ENCODE data around the gene C6orf47.

The C6orf47 gene

GRCh38 chr6:31636698-31637596 is 23.6 kb downstream of the C6orf47 start:
- no peak for DNase-seq (ENCODE audit: low read depth in 2 of 2)

- no peak for DNase-seq (ENCODE audit: low read depth in 2 of 2)
These were observed 25.5 kb downstream of the C6orf47 start for GRCh38 chr6:31634969-31635575.

GRCh38 chr6:31634131-31634530 is 26.4 kb downstream of the C6orf47 start:
- no peak for DNase-seq (ENCODE audit: low read depth in 2 of 2)

GRCh38 chr6:31633447-31633846 is 27.1 kb downstream of the C6orf47 start:
- DNase-seq (ENCODE audit: low read depth in 2 of 2): no peak

GRCh38 chr6:31632279-31632946 is 28.2 kb downstream of the C6orf47 start:
- no peak for DNase-seq (ENCODE audit: low read depth in 2 of 2)

- no peak for DNase-seq (ENCODE audit: low read depth in 2 of 2)
These were observed 28.8 kb downstream of the C6orf47 start for GRCh38 chr6:31631681-31632278.

- no peak for DNase-seq (ENCODE audit: low read depth in 2 of 2)
These were observed 29.4 kb downstream of the C6orf47 start for GRCh38 chr6:31631209-31631608.

GRCh38 chr6:31630177-31630934 is 30.2 kb downstream of the C6orf47 start:
- DNase-seq (ENCODE audit: low read depth in 2 of 2): no peak

GRCh38 chr6:31629014-31629413 is 31.6 kb downstream of the C6orf47 start:
- no peak for DNase-seq (ENCODE audit: low read depth in 2 of 2)

- no peak for DNase-seq (ENCODE audit: low read depth in 2 of 2)
These were observed 32.8 kb downstream of the C6orf47 start for GRCh38 chr6:31627690-31628287.

GRCh38 chr6:31626952-31627351 is 33.6 kb downstream of the C6orf47 start:
- DNase-seq (ENCODE audit: low read depth in 2 of 2): no peak

GRCh38 chr6:31624070-31624469 is 36.5 kb downstream of the C6orf47 start:
- no peak for DNase-seq (ENCODE audit: low read depth in 2 of 2)

- no peak for DNase-seq (ENCODE audit: low read depth in 2 of 2)
These were observed 37.9 kb downstream of the C6orf47 start for GRCh38 chr6:31622684-31623091.

GRCh38 chr6:31621991-31622390 is 38.6 kb downstream of the C6orf47 start:
- no peak for DNase-seq (ENCODE audit: low read depth in 2 of 2)

GRCh38 chr6:31621320-31621939 is 39.1 kb downstream of the C6orf47 start:
- DNase-seq (ENCODE audit: low read depth in 2 of 2): no peak

GRCh38 chr6:31620586-31621319 is 39.8 kb downstream of the C6orf47 start, which contains the start of gene PRRC2A:
PRRC2A (plus strand) TSS chr6:31620715; CDS start chr6:31622790, 2,075 bp downstream.
- DNase-seq (ENCODE audit: low read depth in 2 of 2): peak; percentile 28 to 99

- DNase-seq (ENCODE audit: low read depth in 2 of 2): peak; percentile 93 to 99
These were observed 40.6 kb downstream of the C6orf47 start for GRCh38 chr6:31619805-31620585.

- no peak for DNase-seq (ENCODE audit: low read depth in 2 of 2)
These were observed 43.6 kb downstream of the C6orf47 start for GRCh38 chr6:31617010-31617409.

GRCh38 chr6:31615748-31616147 is 44.8 kb downstream of the C6orf47 start:
- no peak for DNase-seq (ENCODE audit: low read depth in 2 of 2)

Measured in fibroblast of skin of left biceps (primary cell).